NCI-H1436 treated with DMSO at 0.1 percent for 48 hours (cell line): ENCODE results near the gene VAMP5.

Experiments used
- DNase-seq: peaks from one replicate; lab custom pipeline; 2025; lab: John Stamatoyannopoulos, UW

The VAMP5 gene

DNA sequence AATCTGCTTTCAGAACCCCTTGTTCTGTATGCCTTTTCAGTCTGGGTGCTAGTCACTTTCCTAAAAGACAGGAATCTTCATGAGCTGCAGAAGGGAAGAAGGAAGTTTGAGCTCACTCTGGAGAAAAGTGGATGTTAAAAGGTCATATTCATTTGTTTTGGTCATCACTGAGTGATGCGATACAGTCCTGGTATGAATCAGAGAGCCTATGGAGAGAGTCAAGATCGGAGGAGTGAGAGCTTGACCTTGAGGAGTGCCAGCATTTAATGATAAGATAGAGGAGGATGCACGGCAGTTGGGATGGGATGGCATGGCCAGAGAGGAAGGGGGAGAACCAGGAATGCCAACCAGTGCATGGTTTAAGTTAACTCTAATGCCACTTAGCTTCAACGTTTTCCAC, 51.4 kb downstream of the VAMP5 start:
- DNase-seq, result no peak

DNA sequence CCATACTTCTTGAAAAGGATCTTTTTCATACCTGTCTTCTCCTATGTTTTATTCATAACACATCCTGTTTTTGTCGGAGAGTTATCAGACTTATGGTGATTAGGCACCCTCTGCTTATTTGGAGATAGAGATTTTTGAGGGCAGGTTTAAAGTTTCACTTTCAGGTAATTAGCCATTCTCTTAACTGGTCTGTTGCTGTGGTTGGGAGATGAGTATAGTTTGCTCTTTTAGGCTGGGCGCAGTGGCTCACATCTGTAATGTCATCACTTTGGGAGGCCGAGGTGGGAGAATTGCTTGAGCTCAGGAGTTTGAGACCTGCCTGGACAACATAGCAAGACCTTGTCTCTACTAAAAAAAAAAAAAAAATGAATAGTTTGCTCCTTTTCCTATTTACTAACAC, 58.5 kb downstream of the VAMP5 start:
- DNase-seq, result no peak
